Measurements from ENCODE around the gene GRIPAP1. TPM values are rescaled to one million over a fixed set of nuclear protein-coding genes. Genes with fewer than 3 reads are reported as not detected.
A peak's percentile ranks its signal among the peaks of the same experiment; 100 is the strongest.
"Not testable (repeated sequence)": the region's sequence is repeated elsewhere in the genome, so short reads cannot be mapped to it uniquely, and the experiment has no call there.

The GRIPAP1 gene
- total and polyA plus RNA-seq, 2 donors, result 16.1 to 27.9 TPM

- Histone ChIP-seq H3K4me3 (ENCODE audit: low read depth, low read length) (no peak overlapping the region), H3K4me1 (ENCODE audit: insufficient read depth) (no peaks in the 10 kb centered on the region), H3K36me3 (ENCODE audit: insufficient read depth) (peaks cover 10% of the 10 kb centered on the region), H3K27ac (ENCODE audit: low read depth) (no peak overlapping the region)
- DNase-seq (ENCODE audit: extremely low spot score), result no peak
- WGBS, result 91% methylated on average over 10 of the region's 10 CpGs
Observed at GRCh38 chrX:48981178-48981577, 20.9 kb downstream of the GRIPAP1 start.

GRCh38 chrX:48980341-48980740, 21.7 kb downstream of the GRIPAP1 start:
- H3K4me3 ChIP-seq (ENCODE audit: low read depth, low read length); H3K27ac ChIP-seq (ENCODE audit: low read depth); H3K4me1 ChIP-seq (ENCODE audit: insufficient read depth); DNase-seq (ENCODE audit: extremely low spot score): not testable (repeated sequence)
- whole genome bisulfite sequencing, result 82% methylated on average over 6 of the region's 10 CpGs
- H3K36me3 ChIP-seq (ENCODE audit: insufficient read depth), result peaks cover 13% of the 10 kb centered on the region

GRCh38 chrX:48978226-48978625, 23.8 kb downstream of the GRIPAP1 start:
- peaks cover 10% of the 10 kb centered on the region for H3K36me3 ChIP-seq (ENCODE audit: insufficient read depth)
- 94% methylated on average over 5 of the region's 5 CpGs for WGBS

GRCh38 chrX:48976086-48976485, 26.0 kb downstream of the GRIPAP1 start:
- H3K27ac ChIP-seq (ENCODE audit: low read depth), result no peak overlapping the region
- WGBS, result 75% methylated on average over 6 of the region's 6 CpGs
- H3K36me3 ChIP-seq (ENCODE audit: insufficient read depth), result peaks cover 5% of the 10 kb centered on the region

More at GRCh38 chrX:48978226-48978625, 23.8 kb downstream of the GRIPAP1 start:
- H3K27ac ChIP-seq (ENCODE audit: low read depth), result no peak overlapping the region
- DNase-seq (ENCODE audit: extremely low spot score), result no peak
- no peak overlapping the region for H3K4me3 ChIP-seq (ENCODE audit: low read depth, low read length)
- H3K4me1 ChIP-seq (ENCODE audit: insufficient read depth), result no peaks in the 10 kb centered on the region

GRCh38 chrX:48975541-48975940, 26.5 kb downstream of the GRIPAP1 start:
- peaks cover 5% of the 10 kb centered on the region for H3K36me3 ChIP-seq (ENCODE audit: insufficient read depth)
- H3K4me3 ChIP-seq (ENCODE audit: low read depth, low read length), result no peak overlapping the region
- no peak overlapping the region for H3K27ac ChIP-seq (ENCODE audit: low read depth)
- no peak for DNase-seq (ENCODE audit: extremely low spot score)
- WGBS, result 92% methylated on average over 5 of the region's 5 CpGs
- peaks cover 3% of the 10 kb centered on the region for H3K4me1 ChIP-seq (ENCODE audit: insufficient read depth)

More at GRCh38 chrX:48976086-48976485, 26.0 kb downstream of the GRIPAP1 start:
- Histone ChIP-seq H3K4me1 (ENCODE audit: insufficient read depth) (peaks cover 3% of the 10 kb centered on the region), H3K4me3 (ENCODE audit: low read depth, low read length) (no peak overlapping the region)
- no peak for DNase-seq (ENCODE audit: extremely low spot score)

- no peak for DNase-seq (ENCODE audit: extremely low spot score)
- H3K36me3 ChIP-seq (ENCODE audit: insufficient read depth), result peaks cover 5% of the 10 kb centered on the region
- peaks cover 3% of the 10 kb centered on the region for H3K4me1 ChIP-seq (ENCODE audit: insufficient read depth)
- H3K4me3 ChIP-seq (ENCODE audit: low read depth, low read length), result no peak overlapping the region
- no peak overlapping the region for H3K27ac ChIP-seq (ENCODE audit: low read depth)
- 87% methylated on average over 7 of the region's 7 CpGs for WGBS
Observed at GRCh38 chrX:48975041-48975440, 27.0 kb downstream of the GRIPAP1 start.

GRCh38 chrX:48974574-48974973, 27.5 kb downstream of the GRIPAP1 start:
- Histone ChIP-seq H3K27ac (ENCODE audit: low read depth) (no peak overlapping the region), H3K4me3 (ENCODE audit: low read depth, low read length) (no peak overlapping the region), H3K4me1 (ENCODE audit: insufficient read depth) (peaks cover 3% of the 10 kb centered on the region), H3K36me3 (ENCODE audit: insufficient read depth) (peaks cover 5% of the 10 kb centered on the region)
- WGBS, result 97% methylated on average over 2 of the region's 2 CpGs
- no peak for DNase-seq (ENCODE audit: extremely low spot score)

- 89% methylated on average over 3 of the region's 3 CpGs for WGBS
- DNase-seq (ENCODE audit: extremely low spot score), result no peak
- Histone ChIP-seq H3K36me3 (ENCODE audit: insufficient read depth) (peaks cover 5% of the 10 kb centered on the region), H3K4me1 (ENCODE audit: insufficient read depth) (peaks cover 3% of the 10 kb centered on the region), H3K4me3 (ENCODE audit: low read depth, low read length) (no peak overlapping the region), H3K27ac (ENCODE audit: low read depth) (no peak overlapping the region)
Observed at GRCh38 chrX:48974033-48974432, 28.0 kb downstream of the GRIPAP1 start.

GRCh38 chrX:48972220-48973164, 29.6 kb downstream of the GRIPAP1 start:
- DNase-seq (ENCODE audit: extremely low spot score), result no peak
- 23% methylated on average over 13 of the region's 13 CpGs for WGBS
- Histone ChIP-seq H3K4me3 (ENCODE audit: low read depth, low read length) (peak overlapping the region; percentile 38), H3K27ac (ENCODE audit: low read depth) (no peak overlapping the region), H3K36me3 (ENCODE audit: insufficient read depth) (peaks cover 5% of the 10 kb centered on the region), H3K4me1 (ENCODE audit: insufficient read depth) (peaks cover 3% of the 10 kb centered on the region)

GRCh38 chrX:48971249-48972219, 30.5 kb downstream of the GRIPAP1 start, which contains the start of gene KCND1:
KCND1 (minus strand) TSS chrX:48971844; CDS start chrX:48970271, 1,573 bp downstream.
- H3K4me1 ChIP-seq (ENCODE audit: insufficient read depth), result peaks cover 3% of the 10 kb centered on the region
- no peak within 1 kb of the TSS for H3K27ac ChIP-seq (ENCODE audit: low read depth)
- peaks cover 5% of the 10 kb centered on the region for H3K36me3 ChIP-seq (ENCODE audit: insufficient read depth)
- under 1% methylated on average over 25 of the region's 28 CpGs for WGBS
- peak within 1 kb of the TSS; percentile 38 for H3K4me3 ChIP-seq (ENCODE audit: low read depth, low read length)
- no peak for DNase-seq (ENCODE audit: extremely low spot score)

- WGBS, result 91% methylated on average over 28 of the region's 28 CpGs
- Histone ChIP-seq H3K4me3 (ENCODE audit: low read depth, low read length) (no peak overlapping the region), H3K27ac (ENCODE audit: low read depth) (no peak overlapping the region), H3K4me1 (ENCODE audit: insufficient read depth) (peaks cover 3% of the 10 kb centered on the region), H3K36me3 (ENCODE audit: insufficient read depth) (no peaks in the 10 kb centered on the region)
- no peak for DNase-seq (ENCODE audit: extremely low spot score)
Observed at GRCh38 chrX:48969471-48969870, 32.6 kb downstream of the GRIPAP1 start.

- H3K4me3 ChIP-seq (ENCODE audit: low read depth, low read length), result no peak overlapping the region
- no peak overlapping the region for H3K27ac ChIP-seq (ENCODE audit: low read depth)
- DNase-seq (ENCODE audit: extremely low spot score), result no peak
- peaks cover 3% of the 10 kb centered on the region for H3K4me1 ChIP-seq (ENCODE audit: insufficient read depth)
- no peaks in the 10 kb centered on the region for H3K36me3 ChIP-seq (ENCODE audit: insufficient read depth)
- 93% methylated on average over 1 of the region's 1 CpG for WGBS
Observed at GRCh38 chrX:48968377-48968776, 33.7 kb downstream of the GRIPAP1 start.

GRCh38 chrX:48966796-48967579, 35.1 kb downstream of the GRIPAP1 start:
- Histone ChIP-seq H3K4me1 (ENCODE audit: insufficient read depth) (peaks cover 3% of the 10 kb centered on the region), H3K27ac (ENCODE audit: low read depth) (no peak overlapping the region), H3K36me3 (ENCODE audit: insufficient read depth) (no peaks in the 10 kb centered on the region), H3K4me3 (ENCODE audit: low read depth, low read length) (no peak overlapping the region)
- 89% methylated on average over 15 of the region's 15 CpGs for WGBS
- DNase-seq (ENCODE audit: extremely low spot score), result no peak

All from urinary bladder (tissue), 4 donors.